GM19468 (cell line): ENCODE results near the gene HLA-DRB5.
"Not testable (repeated sequence)": the region's sequence is repeated elsewhere in the genome, so short reads cannot be mapped to it uniquely, and the experiment has no call there.

ENCODE experiments used
- ATAC-seq: cut with Tn5 transposase; IDR thresholded peaks from one replicate; pipeline ENCODE4 v1.9.1; 2021; ENCODE audit warnings: mild to moderate bottlenecking, moderate library complexity, moderate number of reproducible peaks; ENCODE audit not compliant: unreplicated experiment; ENCODE audit errors: extremely low read depth

HLA-DRB5 gene

GRCh38 chr6:32517654-32518445 is 12.2 kb downstream of the HLA-DRB5 start:
- no peak for ATAC-seq

GRCh38 chr6:32501016-32501415 is 29.1 kb downstream of the HLA-DRB5 start:
- ATAC-seq: no peak

GRCh38 chr6:32492351-32492750 is 37.7 kb downstream of the HLA-DRB5 start:
- no peak for ATAC-seq

- no peak for ATAC-seq
Measured at GRCh38 chr6:32491700-32492099, 38.4 kb downstream of the HLA-DRB5 start.

GRCh38 chr6:32488083-32488482 is 42.0 kb downstream of the HLA-DRB5 start:
- ATAC-seq: no peak

- ATAC-seq: no peak
Measured at GRCh38 chr6:32484614-32484998, 45.5 kb downstream of the HLA-DRB5 start.

- no peak for ATAC-seq
Measured at GRCh38 chr6:32483968-32484613, 46.0 kb downstream of the HLA-DRB5 start.

- no peak for ATAC-seq
Measured at GRCh38 chr6:32475392-32476206, 54.5 kb downstream of the HLA-DRB5 start.

- ATAC-seq: peak; percentile 72
Measured at GRCh38 chr6:32473376-32474348, 56.4 kb downstream of the HLA-DRB5 start.

- no peak for ATAC-seq
Measured at GRCh38 chr6:32472781-32473375, 57.2 kb downstream of the HLA-DRB5 start.

GRCh38 chr6:32467743-32468503 is 62.2 kb downstream of the HLA-DRB5 start:
- not testable (repeated sequence) for ATAC-seq
